GM23338 (cell line): ENCODE measurements around the gene TRMT61A. TPM values are rescaled to one million over a fixed set of nuclear protein-coding genes. Genes with fewer than 3 reads are reported as not detected.
A peak's percentile ranks its signal among the peaks of the same experiment; 100 is the strongest.

Experiments used
- ATAC-seq: fragments of 200-7000 bp; cut with Tn5 transposase; 3 replicates; pipeline ENCODE4 v1.9.1; 2020
- DNase-seq: peaks from one replicate; pipeline ENCODE4 v3.0.0-alpha.2; 2015; ENCODE audit warnings: low spot score
- H2AFZ ChIP-seq: fragments of 200-600 bp; sonication (generic); 2 replicates; pipeline ENCODE4 v1.8.0; 2016; ENCODE audit warnings: antibody characterized with exemption, mild to moderate bottlenecking, moderate library complexity
- H3F3A ChIP-seq: fragments of 200-600 bp; sonication (generic); replicated peaks from 2 replicates; pipeline ENCODE4 v1.8.0; 2017; ENCODE audit warnings: antibody characterized with exemption, mixed run types, low read depth
- H3K27ac ChIP-seq: fragments of 200-600 bp; sonication (generic); 2 replicates; pipeline ENCODE4 v1.6.1; 2016; ENCODE audit warnings: low read depth
- H3K27me3 ChIP-seq: fragments of 200-600 bp; sonication (generic); 2 replicates; pipeline ENCODE4 v1.8.0; 2016; ENCODE audit warnings: mild to moderate bottlenecking, mixed run types, moderate library complexity; ENCODE audit not compliant: insufficient read depth
- H3K36me3 ChIP-seq: fragments of 200-600 bp; sonication (generic); 2 replicates; pipeline ENCODE4 v1.8.0; 2016; ENCODE audit warnings: mild to moderate bottlenecking; ENCODE audit not compliant: insufficient read depth
- H3K4me1 ChIP-seq: fragments of 200-600 bp; sonication (generic); 2 replicates; pipeline ENCODE4 v1.8.0; 2016; ENCODE audit warnings: mild to moderate bottlenecking, moderate library complexity; ENCODE audit not compliant: insufficient read depth
- H3K4me2 ChIP-seq: fragments of 200-600 bp; sonication (generic); 2 replicates; pipeline ENCODE4 v1.7.1; 2017; ENCODE audit warnings: mixed run types
- H3K4me3 ChIP-seq: fragments of 200-600 bp; sonication (generic); 2 replicates; pipeline ENCODE4 v1.6.1; 2016; ENCODE audit warnings: mixed run types
- H3K79me2 ChIP-seq: fragments of 200-600 bp; sonication (generic); replicated peaks from 2 replicates; pipeline ENCODE4 v1.8.0; 2017; ENCODE audit warnings: mild to moderate bottlenecking; ENCODE audit not compliant: insufficient read depth
- H3K9me2 ChIP-seq: fragments of 200-600 bp; sonication (generic); 2 replicates; pipeline ENCODE4 v1.8.0; 2017; ENCODE audit not compliant: insufficient read depth
- H4K20me1 ChIP-seq: fragments of 200-600 bp; sonication (generic); replicated peaks from 2 replicates; pipeline ENCODE4 v1.8.0; 2017; ENCODE audit warnings: mild to moderate bottlenecking; ENCODE audit not compliant: insufficient read depth
- H3K27ac Mint-ChIP-seq: 2 replicates; pipeline ENCODE4 v1.8.0; 2020; ENCODE audit warnings: inconsistent platforms, mild to moderate bottlenecking, moderate library complexity, mixed read lengths
- H3K27me3 Mint-ChIP-seq: 3 replicates; pipeline ENCODE4 v1.8.0; 2022; ENCODE audit warnings: low read depth, mild to moderate bottlenecking, moderate library complexity, mixed read lengths, inconsistent platforms; ENCODE audit not compliant: insufficient read depth, poor library complexity
- H3K36me3 Mint-ChIP-seq: 3 replicates; pipeline ENCODE4 v1.8.0; 2021; ENCODE audit warnings: low read depth, mild to moderate bottlenecking, inconsistent platforms, moderate library complexity, mixed read lengths
- H3K4me1 Mint-ChIP-seq: 3 replicates; pipeline ENCODE4 v1.8.0; 2020; ENCODE audit warnings: mild to moderate bottlenecking, inconsistent platforms, mixed read lengths
- H3K4me3 Mint-ChIP-seq: 3 replicates; pipeline ENCODE4 v1.8.0; 2021; ENCODE audit warnings: moderate library complexity, mild to moderate bottlenecking, inconsistent platforms, mixed read lengths
- H3K9me3 Mint-ChIP-seq: 3 replicates; pipeline ENCODE4 v1.8.0; 2020; ENCODE audit warnings: moderate library complexity, mild to moderate bottlenecking, inconsistent platforms, mixed read lengths
- CREB1 ChIP-seq: fragments of 250-450 bp; sonication (Bioruptor Pico); IDR thresholded peaks from 2 replicates; pipeline ENCODE4 v1.5.0; 2020; ENCODE audit warnings: low read depth, mild to moderate bottlenecking, moderate library complexity
- EZH2 ChIP-seq: fragments of 200-600 bp; sonication (generic); IDR thresholded peaks from one replicate; pipeline ENCODE4 v1.8.0; 2017; ENCODE audit warnings: antibody characterized with exemption, mild to moderate bottlenecking, low read depth; ENCODE audit not compliant: unreplicated experiment
- EZH2phosphoT487 ChIP-seq: fragments of 200-600 bp; sonication (generic); IDR thresholded peaks from one replicate; pipeline ENCODE4 v1.8.1; 2018; ENCODE audit warnings: antibody characterized with exemption; ENCODE audit not compliant: unreplicated experiment
- JUNB ChIP-seq: IDR thresholded peaks from one replicate; pipeline ENCODE4 v1.6.1; 2016; ENCODE audit warnings: antibody characterized with exemption; ENCODE audit not compliant: unreplicated experiment
- NANOG ChIP-seq: IDR thresholded peaks from 2 replicates; pipeline ENCODE4 v1.6.1; 2016; ENCODE audit warnings: antibody characterized with exemption, borderline replicate concordance
- POLR2AphosphoS5 ChIP-seq: IDR thresholded peaks from 2 replicates; pipeline ENCODE4 v1.6.1; 2016; ENCODE audit warnings: antibody characterized with exemption, low read depth
- STAT1 ChIP-seq: IDR thresholded peaks from one replicate; pipeline ENCODE4 v1.6.1; 2016; ENCODE audit warnings: antibody characterized with exemption; ENCODE audit not compliant: unreplicated experiment
- ZNF114 ChIP-seq: fragments of 250-450 bp; sonication (Bioruptor Pico); IDR thresholded peaks from 2 replicates; pipeline ENCODE4 v1.5.0; 2020; ENCODE audit warnings: mild to moderate bottlenecking, moderate library complexity
- ZNF331 ChIP-seq: fragments of 250-450 bp; sonication (Bioruptor Pico); IDR thresholded peaks from 2 replicates; pipeline ENCODE4 v1.5.0; 2020; ENCODE audit warnings: low read depth, mild to moderate bottlenecking, moderate library complexity
- polyA plus RNA-seq: library from polyadenylated mRNA; unstranded; fragments of >200 nt; fragmentation: Nextera tagmentation; extraction: Ambion mirVana; gene quantifications from 2 replicates; pipeline ENCODE4 v1.2.1, GENCODE V29; 2016
- total RNA-seq: library from RNA; depleted of rRNA; stranded (reverse); fragments of >200 nt; shearing (Covaris generic); gene quantifications from 2 replicates; pipeline ENCODE4 v1.2.3, GENCODE V29; 2014
- TF ChIP-seq, protein P1 (sequence below): IDR thresholded peaks from one replicate; pipeline ENCODE4 v1.6.1; 2018; ENCODE audit warnings: antibody characterized with exemption; ENCODE audit not compliant: unreplicated experiment
- TF ChIP-seq, protein P2 (sequence below): IDR thresholded peaks from 2 replicates; pipeline ENCODE4 v1.6.1; 2016; ENCODE audit warnings: antibody characterized with exemption
- TF ChIP-seq, protein P3 (sequence below), 2 experiments: fragments of 200-600 bp in 1 of 2; sonication (generic) in 1 of 2; conservative IDR thresholded peaks; 2 replicates each; pipeline versions ENCODE4 v1.5.1 to v1.6.1; 2016 to 2017; ENCODE audit warnings: antibody characterized with exemption in 2 of 2, low read depth in 2 of 2, mild to moderate bottlenecking in 2 of 2, moderate library complexity in 1 of 2
- TF ChIP-seq, protein P4 (sequence below): fragments of 250-450 bp; sonication (Bioruptor Pico); IDR thresholded peaks from 2 replicates; pipeline ENCODE4 v1.5.0; 2020; ENCODE audit warnings: mild to moderate bottlenecking, moderate library complexity

The TRMT61A gene
- total and polyA plus RNA-seq, 2 experiments from 2014 or later, result 13.4 to 28.2 TPM

DNA sequence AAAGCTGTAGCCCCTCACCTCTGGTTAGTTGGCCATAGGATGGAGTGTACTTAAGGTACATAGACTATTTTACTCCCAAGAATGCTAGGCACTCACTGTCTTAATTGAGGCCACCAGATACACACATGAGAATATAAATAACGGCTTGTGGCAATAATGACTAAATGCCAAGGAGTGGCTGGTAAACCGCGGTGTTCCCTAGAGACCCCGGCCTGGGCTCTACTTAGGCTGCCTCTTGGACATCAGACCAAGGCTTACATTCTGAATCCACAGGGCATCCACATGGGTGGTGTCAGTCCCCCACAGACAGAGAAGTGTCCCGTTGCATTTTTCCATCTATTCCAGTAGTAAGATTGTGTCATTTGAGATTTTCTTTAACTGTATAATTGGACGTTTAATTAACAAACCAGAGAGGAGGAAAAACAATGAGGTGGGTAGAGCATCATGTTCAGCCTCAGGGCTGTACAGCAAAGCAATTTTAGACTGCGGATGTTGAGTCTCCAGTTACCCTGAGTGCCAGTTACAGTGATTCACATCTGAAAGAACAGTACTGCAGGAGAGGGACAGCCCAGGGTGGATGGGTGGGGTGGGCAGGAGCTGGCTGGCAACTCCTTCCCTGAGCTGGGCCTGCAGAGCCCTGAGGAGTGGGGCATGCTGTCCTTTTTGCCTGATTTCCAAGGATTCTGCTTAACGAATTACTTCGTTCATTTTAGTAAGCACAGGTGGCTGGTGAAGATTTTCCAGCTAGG lies 26.9 kb upstream of the TRMT61A start:
- no peaks in the 10 kb centered on the region; the same call in 1 of the 2 replicates for H4K20me1 ChIP-seq
- peaks cover 5% of the 10 kb centered on the region for H3K27me3 Mint-ChIP-seq
- no peaks in the 10 kb centered on the region for H3K27me3 ChIP-seq
- H3K36me3 Mint-ChIP-seq, result peaks cover 49% of the 10 kb centered on the region
- H3K4me1 Mint-ChIP-seq, result peaks cover 4% of the 10 kb centered on the region; the same call in 2 of the 3 replicates
- peaks cover 14% of the 10 kb centered on the region; the same call in 1 of the 2 replicates for H3F3A ChIP-seq
- H3K27ac ChIP-seq, result peak overlapping the region; percentile 1; the same call in 1 of the 2 replicates
- no peaks in the 10 kb centered on the region for H3K4me1 ChIP-seq
- no peaks in the 10 kb centered on the region for H3K9me2 ChIP-seq
- no peak overlapping the region for H3K4me2 ChIP-seq
- H3K9me3 Mint-ChIP-seq, result no peaks in the 10 kb centered on the region
- ATAC-seq (no peak), DNase-seq (no peak)
- no peak overlapping the region; the same call in 1 of the 2 replicates for H3K27ac Mint-ChIP-seq
- TF ChIP-seq EZH2, result no peak
- TF ChIP-seq NANOG, result no peak
- no peak for TF ChIP-seq POLR2AphosphoS5
- TF ChIP-seq, protein P1, sequence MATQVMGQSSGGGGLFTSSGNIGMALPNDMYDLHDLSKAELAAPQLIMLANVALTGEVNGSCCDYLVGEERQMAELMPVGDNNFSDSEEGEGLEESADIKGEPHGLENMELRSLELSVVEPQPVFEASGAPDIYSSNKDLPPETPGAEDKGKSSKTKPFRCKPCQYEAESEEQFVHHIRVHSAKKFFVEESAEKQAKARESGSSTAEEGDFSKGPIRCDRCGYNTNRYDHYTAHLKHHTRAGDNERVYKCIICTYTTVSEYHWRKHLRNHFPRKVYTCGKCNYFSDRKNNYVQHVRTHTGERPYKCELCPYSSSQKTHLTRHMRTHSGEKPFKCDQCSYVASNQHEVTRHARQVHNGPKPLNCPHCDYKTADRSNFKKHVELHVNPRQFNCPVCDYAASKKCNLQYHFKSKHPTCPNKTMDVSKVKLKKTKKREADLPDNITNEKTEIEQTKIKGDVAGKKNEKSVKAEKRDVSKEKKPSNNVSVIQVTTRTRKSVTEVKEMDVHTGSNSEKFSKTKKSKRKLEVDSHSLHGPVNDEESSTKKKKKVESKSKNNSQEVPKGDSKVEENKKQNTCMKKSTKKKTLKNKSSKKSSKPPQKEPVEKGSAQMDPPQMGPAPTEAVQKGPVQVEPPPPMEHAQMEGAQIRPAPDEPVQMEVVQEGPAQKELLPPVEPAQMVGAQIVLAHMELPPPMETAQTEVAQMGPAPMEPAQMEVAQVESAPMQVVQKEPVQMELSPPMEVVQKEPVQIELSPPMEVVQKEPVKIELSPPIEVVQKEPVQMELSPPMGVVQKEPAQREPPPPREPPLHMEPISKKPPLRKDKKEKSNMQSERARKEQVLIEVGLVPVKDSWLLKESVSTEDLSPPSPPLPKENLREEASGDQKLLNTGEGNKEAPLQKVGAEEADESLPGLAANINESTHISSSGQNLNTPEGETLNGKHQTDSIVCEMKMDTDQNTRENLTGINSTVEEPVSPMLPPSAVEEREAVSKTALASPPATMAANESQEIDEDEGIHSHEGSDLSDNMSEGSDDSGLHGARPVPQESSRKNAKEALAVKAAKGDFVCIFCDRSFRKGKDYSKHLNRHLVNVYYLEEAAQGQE, result no peak
- TF ChIP-seq JUNB, result no peak
- no peak for TF ChIP-seq ZNF114 (CRISPR knock-in tag)
- TF ChIP-seq CREB1 (CRISPR knock-in tag), result no peak
- TF ChIP-seq, protein P2, sequence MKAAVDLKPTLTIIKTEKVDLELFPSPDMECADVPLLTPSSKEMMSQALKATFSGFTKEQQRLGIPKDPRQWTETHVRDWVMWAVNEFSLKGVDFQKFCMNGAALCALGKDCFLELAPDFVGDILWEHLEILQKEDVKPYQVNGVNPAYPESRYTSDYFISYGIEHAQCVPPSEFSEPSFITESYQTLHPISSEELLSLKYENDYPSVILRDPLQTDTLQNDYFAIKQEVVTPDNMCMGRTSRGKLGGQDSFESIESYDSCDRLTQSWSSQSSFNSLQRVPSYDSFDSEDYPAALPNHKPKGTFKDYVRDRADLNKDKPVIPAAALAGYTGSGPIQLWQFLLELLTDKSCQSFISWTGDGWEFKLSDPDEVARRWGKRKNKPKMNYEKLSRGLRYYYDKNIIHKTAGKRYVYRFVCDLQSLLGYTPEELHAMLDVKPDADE, result no peak
- no peak for TF ChIP-seq ZNF331 (CRISPR knock-in tag)
- TF ChIP-seq STAT1, result no peak
- TF ChIP-seq, protein P3, sequence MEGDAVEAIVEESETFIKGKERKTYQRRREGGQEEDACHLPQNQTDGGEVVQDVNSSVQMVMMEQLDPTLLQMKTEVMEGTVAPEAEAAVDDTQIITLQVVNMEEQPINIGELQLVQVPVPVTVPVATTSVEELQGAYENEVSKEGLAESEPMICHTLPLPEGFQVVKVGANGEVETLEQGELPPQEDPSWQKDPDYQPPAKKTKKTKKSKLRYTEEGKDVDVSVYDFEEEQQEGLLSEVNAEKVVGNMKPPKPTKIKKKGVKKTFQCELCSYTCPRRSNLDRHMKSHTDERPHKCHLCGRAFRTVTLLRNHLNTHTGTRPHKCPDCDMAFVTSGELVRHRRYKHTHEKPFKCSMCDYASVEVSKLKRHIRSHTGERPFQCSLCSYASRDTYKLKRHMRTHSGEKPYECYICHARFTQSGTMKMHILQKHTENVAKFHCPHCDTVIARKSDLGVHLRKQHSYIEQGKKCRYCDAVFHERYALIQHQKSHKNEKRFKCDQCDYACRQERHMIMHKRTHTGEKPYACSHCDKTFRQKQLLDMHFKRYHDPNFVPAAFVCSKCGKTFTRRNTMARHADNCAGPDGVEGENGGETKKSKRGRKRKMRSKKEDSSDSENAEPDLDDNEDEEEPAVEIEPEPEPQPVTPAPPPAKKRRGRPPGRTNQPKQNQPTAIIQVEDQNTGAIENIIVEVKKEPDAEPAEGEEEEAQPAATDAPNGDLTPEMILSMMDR (conservative IDR thresholded peaks at IDR 0.05; ENCODE audit: low read depth in 2 of 2), result no peak
- no peak for TF ChIP-seq EZH2phosphoT487
- TF ChIP-seq, protein P4, sequence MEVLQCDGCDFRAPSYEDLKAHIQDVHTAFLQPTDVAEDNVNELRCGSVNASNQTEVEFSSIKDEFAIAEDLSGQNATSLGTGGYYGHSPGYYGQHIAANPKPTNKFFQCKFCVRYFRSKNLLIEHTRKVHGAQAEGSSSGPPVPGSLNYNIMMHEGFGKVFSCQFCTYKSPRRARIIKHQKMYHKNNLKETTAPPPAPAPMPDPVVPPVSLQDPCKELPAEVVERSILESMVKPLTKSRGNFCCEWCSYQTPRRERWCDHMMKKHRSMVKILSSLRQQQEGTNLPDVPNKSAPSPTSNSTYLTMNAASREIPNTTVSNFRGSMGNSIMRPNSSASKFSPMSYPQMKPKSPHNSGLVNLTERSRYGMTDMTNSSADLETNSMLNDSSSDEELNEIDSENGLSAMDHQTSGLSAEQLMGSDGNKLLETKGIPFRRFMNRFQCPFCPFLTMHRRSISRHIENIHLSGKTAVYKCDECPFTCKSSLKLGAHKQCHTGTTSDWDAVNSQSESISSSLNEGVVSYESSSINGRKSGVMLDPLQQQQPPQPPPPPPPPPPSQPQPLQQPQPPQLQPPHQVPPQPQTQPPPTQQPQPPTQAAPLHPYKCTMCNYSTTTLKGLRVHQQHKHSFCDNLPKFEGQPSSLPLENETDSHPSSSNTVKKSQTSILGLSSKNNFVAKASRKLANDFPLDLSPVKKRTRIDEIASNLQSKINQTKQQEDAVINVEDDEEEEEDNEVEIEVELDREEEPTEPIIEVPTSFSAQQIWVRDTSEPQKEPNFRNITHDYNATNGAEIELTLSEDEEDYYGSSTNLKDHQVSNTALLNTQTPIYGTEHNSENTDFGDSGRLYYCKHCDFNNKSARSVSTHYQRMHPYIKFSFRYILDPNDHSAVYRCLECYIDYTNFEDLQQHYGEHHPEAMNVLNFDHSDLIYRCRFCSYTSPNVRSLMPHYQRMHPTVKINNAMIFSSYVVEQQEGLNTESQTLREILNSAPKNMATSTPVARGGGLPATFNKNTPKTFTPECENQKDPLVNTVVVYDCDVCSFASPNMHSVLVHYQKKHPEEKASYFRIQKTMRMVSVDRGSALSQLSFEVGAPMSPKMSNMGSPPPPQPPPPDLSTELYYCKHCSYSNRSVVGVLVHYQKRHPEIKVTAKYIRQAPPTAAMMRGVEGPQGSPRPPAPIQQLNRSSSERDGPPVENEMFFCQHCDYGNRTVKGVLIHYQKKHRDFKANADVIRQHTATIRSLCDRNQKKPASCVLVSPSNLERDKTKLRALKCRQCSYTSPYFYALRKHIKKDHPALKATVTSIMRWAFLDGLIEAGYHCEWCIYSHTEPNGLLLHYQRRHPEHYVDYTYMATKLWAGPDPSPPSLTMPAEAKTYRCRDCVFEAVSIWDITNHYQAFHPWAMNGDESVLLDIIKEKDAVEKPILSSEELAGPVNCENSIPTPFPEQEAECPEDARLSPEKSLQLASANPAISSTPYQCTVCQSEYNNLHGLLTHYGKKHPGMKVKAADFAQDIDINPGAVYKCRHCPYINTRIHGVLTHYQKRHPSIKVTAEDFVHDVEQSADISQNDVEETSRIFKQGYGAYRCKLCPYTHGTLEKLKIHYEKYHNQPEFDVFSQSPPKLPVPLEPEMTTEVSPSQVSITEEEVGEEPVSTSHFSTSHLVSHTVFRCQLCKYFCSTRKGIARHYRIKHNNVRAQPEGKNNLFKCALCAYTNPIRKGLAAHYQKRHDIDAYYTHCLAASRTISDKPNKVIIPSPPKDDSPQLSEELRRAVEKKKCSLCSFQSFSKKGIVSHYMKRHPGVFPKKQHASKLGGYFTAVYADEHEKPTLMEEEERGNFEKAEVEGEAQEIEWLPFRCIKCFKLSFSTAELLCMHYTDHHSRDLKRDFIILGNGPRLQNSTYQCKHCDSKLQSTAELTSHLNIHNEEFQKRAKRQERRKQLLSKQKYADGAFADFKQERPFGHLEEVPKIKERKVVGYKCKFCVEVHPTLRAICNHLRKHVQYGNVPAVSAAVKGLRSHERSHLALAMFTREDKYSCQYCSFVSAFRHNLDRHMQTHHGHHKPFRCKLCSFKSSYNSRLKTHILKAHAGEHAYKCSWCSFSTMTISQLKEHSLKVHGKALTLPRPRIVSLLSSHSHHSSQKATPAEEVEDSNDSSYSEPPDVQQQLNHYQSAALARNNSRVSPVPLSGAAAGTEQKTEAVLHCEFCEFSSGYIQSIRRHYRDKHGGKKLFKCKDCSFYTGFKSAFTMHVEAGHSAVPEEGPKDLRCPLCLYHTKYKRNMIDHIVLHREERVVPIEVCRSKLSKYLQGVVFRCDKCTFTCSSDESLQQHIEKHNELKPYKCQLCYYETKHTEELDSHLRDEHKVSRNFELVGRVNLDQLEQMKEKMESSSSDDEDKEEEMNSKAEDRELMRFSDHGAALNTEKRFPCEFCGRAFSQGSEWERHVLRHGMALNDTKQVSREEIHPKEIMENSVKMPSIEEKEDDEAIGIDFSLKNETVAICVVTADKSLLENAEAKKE (CRISPR knock-in tag), result no peak
- no peak overlapping the region for H3K4me3 ChIP-seq
- H3K4me3 Mint-ChIP-seq, result no peak overlapping the region
- peaks cover 21% of the 10 kb centered on the region for H3K36me3 ChIP-seq
- H3K79me2 ChIP-seq, result peaks cover 5% of the 10 kb centered on the region; the same call in 1 of the 2 replicates
- H2AFZ ChIP-seq, result no peak overlapping the region
